GM18511 (cell line): ENCODE results near the gene CEACAM5.

ENCODE experiments used
- ATAC-seq: cut with Tn5 transposase; IDR thresholded peaks from one replicate; pipeline ENCODE4 v1.9.1; 2021; ENCODE audit warnings: mild to moderate bottlenecking, moderate library complexity; ENCODE audit not compliant: unreplicated experiment

CEACAM5 gene

GRCh38 chr19:41708481-41708880, at the start of gene CEACAM5:
Gene CEACAM5, plus strand, starts transcription at chr19:41708626. Its CDS starts 106 bp downstream, at chr19:41708732.
- no peak for ATAC-seq

DNA sequence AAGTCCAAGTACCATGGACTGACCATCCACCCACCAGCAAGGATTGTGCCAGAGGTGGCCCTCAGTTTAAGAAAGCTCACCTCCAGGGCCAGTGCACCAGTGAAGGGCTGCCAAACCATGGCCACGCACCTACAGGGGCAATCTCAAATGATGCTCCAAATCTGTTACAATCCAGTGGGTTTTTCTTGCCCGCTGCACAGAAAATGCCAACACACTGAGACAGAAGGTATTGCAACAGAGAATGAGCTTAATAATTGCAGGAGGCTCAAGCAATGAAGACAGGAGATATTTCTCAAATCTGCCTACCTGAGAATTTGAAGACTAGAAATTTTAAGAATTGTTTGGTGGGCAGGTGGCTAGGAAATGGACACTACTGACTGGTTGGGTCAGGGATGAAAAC, 42.4 kb upstream of the CEACAM5 start:
- ATAC-seq: no peak

DNA sequence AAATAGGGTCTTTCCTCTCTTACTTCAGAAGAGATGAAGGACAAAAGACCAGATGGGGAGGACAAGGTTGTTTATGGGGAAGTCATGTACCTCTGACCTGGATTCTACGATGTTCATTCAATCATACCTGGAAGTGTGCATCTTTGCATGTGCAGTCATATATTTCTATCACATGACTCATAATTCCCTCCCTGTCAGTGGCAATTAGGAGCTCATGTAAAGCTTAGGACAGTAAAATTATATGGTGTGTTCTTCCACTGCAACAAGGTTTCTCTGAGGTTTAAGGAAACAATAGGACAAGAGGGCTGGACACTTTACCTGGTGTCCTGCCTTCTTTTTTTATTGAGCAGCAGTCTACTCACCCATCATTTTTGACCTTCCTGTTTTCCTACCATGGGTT, 40.1 kb upstream of the CEACAM5 start:
- no peak for ATAC-seq

GRCh38 chr19:41670755-41671154, 37.7 kb upstream of the CEACAM5 start:
- ATAC-seq: no peak

DNA sequence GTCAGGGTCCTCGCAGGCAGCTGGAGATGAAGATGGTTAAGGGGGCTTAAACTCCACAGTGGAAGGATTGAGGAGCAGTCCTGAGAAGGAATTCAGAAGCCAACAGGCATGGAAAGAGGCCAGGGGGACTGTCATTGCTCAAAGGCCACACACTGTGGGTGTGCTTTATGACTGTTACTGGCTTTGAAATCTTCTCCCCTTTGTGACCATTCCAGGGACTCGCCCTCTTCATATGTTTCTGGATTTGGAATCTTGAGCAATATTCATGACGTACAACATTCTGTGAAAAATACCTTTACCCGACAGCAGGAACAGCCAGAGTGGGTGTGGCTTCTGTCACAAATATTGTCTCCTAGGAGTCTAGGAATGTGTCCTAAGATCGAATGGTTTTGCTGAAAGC, 36.9 kb upstream of the CEACAM5 start:
- no peak for ATAC-seq

GRCh38 chr19:41682437-41682836, 26.0 kb upstream of the CEACAM5 start:
- ATAC-seq: no peak

GRCh38 chr19:41687419-41687818, 21.0 kb upstream of the CEACAM5 start:
- ATAC-seq: no peak

DNA sequence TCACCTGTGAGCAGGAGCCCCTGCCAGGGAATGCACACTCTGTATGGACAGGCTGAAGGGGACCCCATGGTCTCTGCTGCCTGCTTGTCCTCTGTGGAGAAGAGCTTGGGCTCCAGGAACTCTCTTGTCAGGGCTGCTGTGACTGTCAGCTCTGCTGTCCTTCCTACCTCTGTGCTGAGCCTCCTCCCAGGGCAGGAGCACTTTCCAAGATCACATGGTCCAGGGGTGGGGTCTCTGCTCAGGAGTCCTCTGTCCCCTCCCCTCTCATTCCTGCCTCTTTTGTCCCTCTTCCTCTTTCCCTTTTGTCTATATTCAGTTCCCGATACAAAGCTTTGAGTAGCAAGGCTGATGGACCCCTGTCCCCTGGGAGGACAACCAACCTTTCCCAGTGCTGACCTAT, 20.3 kb upstream of the CEACAM5 start, which contains the start of gene CEACAM7:
CEACAM7 (minus strand) TSS at position 173 of the 400 bp plus-strand sequence; CDS start at position 68, 105 bp downstream.
- no peak for ATAC-seq

- no peak for ATAC-seq
Measured at GRCh38 chr19:41688687-41689086, 19.7 kb upstream of the CEACAM5 start.

GRCh38 chr19:41689993-41690800, 18.2 kb upstream of the CEACAM5 start:
- no peak for ATAC-seq

DNA sequence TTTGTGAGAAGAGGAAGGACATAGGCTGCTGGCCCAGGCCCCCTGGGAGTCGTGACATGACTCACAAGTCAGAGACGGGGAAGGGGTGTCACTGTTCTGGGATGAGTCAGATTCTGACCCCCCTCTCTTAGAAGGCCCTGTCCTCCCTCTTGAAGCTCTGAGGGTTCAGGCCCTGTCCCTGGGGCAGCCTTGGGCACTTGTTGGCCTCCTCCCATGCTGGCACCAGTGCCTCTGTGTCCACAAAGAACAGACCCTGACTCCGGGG, 17.7 kb upstream of the CEACAM5 start:
- ATAC-seq: no peak

- no peak for ATAC-seq
Measured at GRCh38 chr19:41691268-41691970, 17.0 kb upstream of the CEACAM5 start.

GRCh38 chr19:41694196-41694595, 14.2 kb upstream of the CEACAM5 start:
- no peak for ATAC-seq

- ATAC-seq: no peak
Measured at GRCh38 chr19:41694831-41695635, 13.4 kb upstream of the CEACAM5 start.

- no peak for ATAC-seq
Measured at GRCh38 chr19:41695745-41696144, 12.7 kb upstream of the CEACAM5 start.

- ATAC-seq: no peak
Measured at GRCh38 chr19:41696402-41697197, 11.8 kb upstream of the CEACAM5 start.

DNA sequence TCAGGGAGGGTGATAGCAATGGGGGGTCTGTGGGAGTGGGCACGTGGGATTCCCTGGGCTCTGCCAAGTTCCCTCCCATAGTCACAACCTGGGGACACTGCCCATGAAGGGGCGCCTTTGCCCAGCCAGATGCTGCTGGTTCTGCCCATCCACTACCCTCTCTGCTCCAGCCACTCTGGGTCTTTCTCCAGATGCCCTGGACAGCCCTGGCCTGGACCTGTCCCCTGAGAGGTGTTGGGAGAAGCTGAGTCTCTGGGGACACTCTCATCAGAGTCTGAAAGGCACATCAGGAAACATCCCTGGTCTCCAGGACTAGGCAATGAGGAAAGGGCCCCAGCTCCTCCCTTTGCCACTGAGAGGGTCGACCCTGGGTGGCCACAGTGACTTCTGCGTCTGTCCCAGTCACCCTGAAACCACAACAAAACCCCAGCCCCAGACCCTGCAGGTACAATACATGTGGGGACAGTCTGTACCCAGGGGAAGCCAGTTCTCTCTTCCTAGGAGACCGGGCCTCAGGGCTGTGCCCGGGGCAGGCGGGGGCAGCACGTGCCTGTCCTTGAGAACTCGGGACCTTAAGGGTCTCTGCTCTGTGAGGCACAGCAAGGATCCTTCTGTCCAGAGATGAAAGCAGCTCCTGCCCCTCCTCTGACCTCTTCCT, 11.1 kb upstream of the CEACAM5 start:
- no peak for ATAC-seq

DNA sequence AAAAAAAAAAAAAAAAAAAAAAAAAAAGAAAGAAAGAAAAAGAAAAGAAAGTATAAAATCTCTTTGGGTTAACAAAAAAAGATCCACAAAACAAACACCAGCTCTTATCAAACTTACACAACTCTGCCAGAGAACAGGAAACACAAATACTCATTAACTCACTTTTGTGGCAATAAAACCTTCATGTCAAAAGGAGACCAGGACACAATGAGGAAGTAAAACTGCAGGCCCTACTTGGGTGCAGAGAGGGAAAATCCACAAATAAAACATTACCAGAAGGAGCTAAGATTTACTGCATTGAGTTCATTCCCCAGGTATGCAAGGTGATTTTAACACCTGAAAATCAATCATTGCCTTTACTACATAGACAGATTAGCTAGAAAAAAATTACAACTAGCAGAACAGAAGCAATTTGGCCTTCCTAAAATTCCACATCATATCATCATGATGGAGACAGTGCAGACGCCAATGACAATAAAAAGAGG, 9.6 kb upstream of the CEACAM5 start:
- ATAC-seq: no peak

- no peak for ATAC-seq
Measured at GRCh38 chr19:41699231-41699967, 9.0 kb upstream of the CEACAM5 start.

DNA sequence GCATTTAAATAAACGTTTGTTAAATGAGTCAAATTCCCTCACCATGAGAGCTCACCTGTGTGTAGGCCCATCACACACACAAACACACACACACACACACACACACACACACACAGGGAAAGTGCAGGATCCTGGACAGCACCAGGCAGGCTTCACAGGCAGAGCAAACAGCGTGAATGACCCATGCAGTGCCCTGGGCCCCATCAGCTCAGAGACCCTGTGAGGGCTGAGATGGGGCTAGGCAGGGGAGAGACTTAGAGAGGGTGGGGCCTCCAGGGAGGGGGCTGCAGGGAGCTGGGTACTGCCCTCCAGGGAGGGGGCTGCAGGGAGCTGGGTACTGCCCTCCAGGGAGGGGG, 8.5 kb upstream of the CEACAM5 start:
- ATAC-seq: no peak
